ENCODE measurements around the gene RPF1.

GRCh38 chr1:84434081-84434769, 44.8 kb upstream of the RPF1 start:
- TF ChIP-seq, protein P1, sequence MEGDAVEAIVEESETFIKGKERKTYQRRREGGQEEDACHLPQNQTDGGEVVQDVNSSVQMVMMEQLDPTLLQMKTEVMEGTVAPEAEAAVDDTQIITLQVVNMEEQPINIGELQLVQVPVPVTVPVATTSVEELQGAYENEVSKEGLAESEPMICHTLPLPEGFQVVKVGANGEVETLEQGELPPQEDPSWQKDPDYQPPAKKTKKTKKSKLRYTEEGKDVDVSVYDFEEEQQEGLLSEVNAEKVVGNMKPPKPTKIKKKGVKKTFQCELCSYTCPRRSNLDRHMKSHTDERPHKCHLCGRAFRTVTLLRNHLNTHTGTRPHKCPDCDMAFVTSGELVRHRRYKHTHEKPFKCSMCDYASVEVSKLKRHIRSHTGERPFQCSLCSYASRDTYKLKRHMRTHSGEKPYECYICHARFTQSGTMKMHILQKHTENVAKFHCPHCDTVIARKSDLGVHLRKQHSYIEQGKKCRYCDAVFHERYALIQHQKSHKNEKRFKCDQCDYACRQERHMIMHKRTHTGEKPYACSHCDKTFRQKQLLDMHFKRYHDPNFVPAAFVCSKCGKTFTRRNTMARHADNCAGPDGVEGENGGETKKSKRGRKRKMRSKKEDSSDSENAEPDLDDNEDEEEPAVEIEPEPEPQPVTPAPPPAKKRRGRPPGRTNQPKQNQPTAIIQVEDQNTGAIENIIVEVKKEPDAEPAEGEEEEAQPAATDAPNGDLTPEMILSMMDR (IDR thresholded peaks at IDR 0.05): no peak
- TF ChIP-seq POLR2A (IDR thresholded peaks at IDR 0.05): no peak
